HepG2 (cell line): Measurements from ENCODE around the gene ROS1. TPM values are rescaled to one million over a fixed set of nuclear protein-coding genes. Genes with fewer than 3 reads are reported as not detected.

Experiments used
- ATAC-seq: fragments of 200-7000 bp; cut with Tn5 transposase; 3 replicates; pipeline ENCODE4 v1.9.1; 2020; ENCODE audit warnings: mild to moderate bottlenecking, moderate library complexity
- BruUV-seq: library from RNA; stranded (reverse); fragments of 400-500 nt; replicated peaks from 2 replicates; lab custom pipeline; 2021; lab: Mats Ljungman, UMichigan
- CTCF ChIA-PET: fragments of 300-600 bp; formaldehyde crosslinking; extraction: SDS; loops from one replicate; lab custom pipeline; 2021; ENCODE audit warnings: low total read pairs, inconsistent platforms, low intra/inter-chr PET ratio; lab: Yijun Ruan, JAX
- POLR2A ChIA-PET: fragments of 350-600 bp; sonication (Branson Sonifier 250); formaldehyde crosslinking; loops from one replicate; lab custom pipeline; 2020; ENCODE audit warnings: antibody characterized with exemption, inconsistent platforms; lab: Yijun Ruan, JAX
- DNase-seq: peaks from one replicate; pipeline ENCODE4 v3.0.0-alpha.2; 2015; ENCODE audit warnings: low spot score
- FAIRE-seq: peaks from 3 replicates; lab custom pipeline; 2011; peaks lifted over from hg19 to GRCh38; lab: Jason Lieb, UNC
- H2AFZ ChIP-seq: one replicate; pipeline ENCODE4 v1.6.1; 2011; ENCODE audit warnings: low read length, inconsistent platforms
- H3K27ac ChIP-seq: fragments of 300-600 bp; 3 replicates; pipeline ENCODE4 v1.8.0; 2011; ENCODE audit warnings: mixed run types, mild to moderate bottlenecking, mixed read lengths, low read length, inconsistent platforms; ENCODE audit not compliant: insufficient read depth; ENCODE audit errors: extremely low read length
- H3K27me3 ChIP-seq, 2 experiments: fragments of 200-600 bp in 1 of 2; 2 replicates in 1 of 2; 3 replicates in 1 of 2; pipeline versions ENCODE4 v1.6.0 to v1.8.0; 2011; ENCODE audit warnings: low read length in 2 of 2, mild to moderate bottlenecking in 2 of 2, moderate library complexity in 2 of 2, inconsistent platforms in 1 of 2; ENCODE audit not compliant: insufficient read depth in 2 of 2, control insufficient read depth in 1 of 2
- H3K36me3 ChIP-seq, 2 experiments: fragments of 200-600 bp in 1 of 2; replicated peaks in 1 of 2; 2 replicates in 1 of 2; 3 replicates in 1 of 2; pipeline versions ENCODE4 v1.5.1 to v1.8.0; 2011; ENCODE audit warnings: low read length in 2 of 2, inconsistent platforms in 1 of 2; ENCODE audit not compliant: insufficient read depth in 2 of 2, control insufficient read depth in 1 of 2
- H3K4me1 ChIP-seq: 2 replicates; pipeline ENCODE4 v1.5.1; 2012; ENCODE audit warnings: low read length, inconsistent platforms; ENCODE audit not compliant: insufficient read depth
- H3K4me2 ChIP-seq: 2 replicates; pipeline ENCODE4 v1.6.0; 2011; ENCODE audit warnings: low read depth, low read length, inconsistent platforms
- H3K4me3 ChIP-seq, 3 experiments: fragments of 200-600 bp in 1 of 3; sonication (generic), shearing (Covaris generic) in 1 of 3; replicated peaks in 1 of 3; 2 replicates each; pipeline ENCODE4 v1.5.1; 2011 to 2016; ENCODE audit warnings: low read length in 3 of 3, inconsistent platforms in 2 of 3, low read depth in 2 of 3, mild to moderate bottlenecking in 2 of 3, control low read depth in 1 of 3, mixed read lengths in 1 of 3; ENCODE audit not compliant: insufficient read depth in 1 of 3
- H3K79me2 ChIP-seq: one replicate; pipeline ENCODE4 v1.6.1; 2011; ENCODE audit warnings: low read length, inconsistent platforms; ENCODE audit not compliant: insufficient read depth
- H3K9ac ChIP-seq: 2 replicates; pipeline ENCODE4 v1.6.0; 2011; ENCODE audit warnings: mild to moderate bottlenecking, low read depth, low read length, inconsistent platforms; ENCODE audit not compliant: insufficient read depth
- H3K9me3 ChIP-seq: 2 replicates; pipeline ENCODE4 v1.5.1; 2012; ENCODE audit warnings: mild to moderate bottlenecking, low read length
- H4K20me1 ChIP-seq: 2 replicates; pipeline ENCODE4 v1.6.0; 2011; ENCODE audit warnings: inconsistent platforms, mild to moderate bottlenecking, low read length, moderate library complexity; ENCODE audit not compliant: insufficient read depth
- BCL6 ChIP-seq: IDR thresholded peaks from 2 replicates; pipeline ENCODE4 v1.6.1; 2016; ENCODE audit warnings: missing genetic modification reagents, missing compliant biosample characterization
- CBX1 ChIP-seq: IDR thresholded peaks from one replicate; pipeline ENCODE4 v1.6.1; 2016; ENCODE audit warnings: antibody characterized with exemption, low read depth
- FOXA3 ChIP-seq: IDR thresholded peaks from 2 replicates; pipeline ENCODE4 v1.6.1; 2016; ENCODE audit warnings: missing genetic modification reagents, missing compliant biosample characterization
- HBP1 ChIP-seq: IDR thresholded peaks from 2 replicates; pipeline ENCODE4 v1.6.1; 2016; ENCODE audit warnings: low read depth, control low read depth
- JDP2 ChIP-seq: sonication (generic); formaldehyde crosslinking; IDR thresholded peaks from 2 replicates; pipeline ENCODE4 v1.8.1; 2022; ENCODE audit warnings: missing genetic modification reagents, borderline replicate concordance
- KAT8 ChIP-seq: IDR thresholded peaks from 2 replicates; pipeline ENCODE4 v1.6.1; 2016; ENCODE audit warnings: missing genetic modification reagents, missing compliant biosample characterization
- MIER2 ChIP-seq: IDR thresholded peaks from 2 replicates; pipeline ENCODE4 v1.6.1; 2016; ENCODE audit warnings: missing biosample characterization, missing genetic modification reagents
- MYPOP ChIP-seq: sonication (generic); formaldehyde crosslinking; IDR thresholded peaks from 2 replicates; pipeline ENCODE4 v1.8.1; 2023; ENCODE audit warnings: mild to moderate bottlenecking, moderate library complexity, missing genetic modification reagents
- TBL1XR1 ChIP-seq: fragments of 150-350 bp; IDR thresholded peaks from 2 replicates; pipeline ENCODE4 v1.6.1; 2014; ENCODE audit warnings: borderline replicate concordance, low read length; ENCODE audit not compliant: partially characterized antibody
- TEAD2 ChIP-seq: sonication (generic); formaldehyde crosslinking; IDR thresholded peaks from 2 replicates; pipeline ENCODE4 v1.9.0; 2021; ENCODE audit warnings: missing genetic modification reagents
- TP53 ChIP-seq: sonication (generic); formaldehyde crosslinking; conservative IDR thresholded peaks from 2 replicates; pipeline ENCODE4 v1.4.0; 2020; ENCODE audit warnings: missing genetic modification reagents
- TRAFD1 ChIP-seq: sonication (generic); formaldehyde crosslinking; IDR thresholded peaks from 2 replicates; pipeline ENCODE4 v1.5.1; 2020; ENCODE audit warnings: missing genetic modification reagents, mild to moderate bottlenecking, borderline replicate concordance
- TRIM24 ChIP-seq: sonication (generic); formaldehyde crosslinking; IDR thresholded peaks from 2 replicates; pipeline ENCODE4 v1.8.0; 2022; ENCODE audit warnings: mild to moderate bottlenecking, missing genetic modification reagents
- ZBTB49 ChIP-seq: sonication (generic); formaldehyde crosslinking; IDR thresholded peaks from 2 replicates; pipeline ENCODE4 v1.4.0; 2020; ENCODE audit warnings: missing genetic modification reagents, borderline replicate concordance
- ZFP82 ChIP-seq: sonication (generic); formaldehyde crosslinking; IDR thresholded peaks from 2 replicates; pipeline ENCODE4 v1.5.1; 2020; ENCODE audit warnings: mild to moderate bottlenecking, missing genetic modification reagents, borderline replicate concordance
- ZNF205 ChIP-seq: IDR thresholded peaks from 2 replicates; pipeline ENCODE4 v1.6.1; 2018; ENCODE audit warnings: missing biosample characterization, missing genetic modification reagents
- ZNF292 ChIP-seq: sonication (generic); formaldehyde crosslinking; IDR thresholded peaks from 2 replicates; pipeline ENCODE4 v1.8.1; 2022; ENCODE audit warnings: mild to moderate bottlenecking, low read depth, missing genetic modification reagents, borderline replicate concordance
- ZNF772 ChIP-seq: sonication (generic); formaldehyde crosslinking; IDR thresholded peaks from 2 replicates; pipeline ENCODE4 v1.5.0; 2020; ENCODE audit warnings: mild to moderate bottlenecking, missing genetic modification reagents
- WGBS: methylation state at CpG from one replicate; pipeline ENCODE4 v1.1.6; 2017; ENCODE audit warnings: low lambda C conversion rate; 5-methylcytosine and 5-hydroxymethylcytosine counted together
- in situ Hi-C: cut with HindIII; loops from 2 replicates; pipeline ENCODE4 v1.10.0; 2017; ENCODE audit warnings: low pct_unique_long_range_greater_than_20kb; ENCODE audit not compliant: extremely low pct_ligation_motif_present
- intact Hi-C: fragments of 100-400 bp; cut with micrococcal nuclease; formaldehyde crosslinking; loops from one replicate; pipeline ENCODE4 v1.10.0; 2022; ENCODE audit not compliant: unreplicated experiment
- polyA plus RNA-seq, 8 experiments: library from polyadenylated mRNA; depleted of rRNA in 3 of 8; stranded (reverse) in 7 of 8; unstranded in 1 of 8; fragments of >200 nt; fragmentation: Illumina TruSeq in 4 of 8; extraction: Trizol in 4 of 8; gene quantifications; 2 replicates each; pipeline versions ENCODE4 v1.2.1 to v1.2.3, GENCODE V29; 2011 to 2016; ENCODE audit warnings: low read depth in 4 of 8, missing spikeins in 1 of 8, mixed read lengths in 1 of 8; ENCODE audit not compliant: insufficient read depth in 1 of 8
- total RNA-seq, 5 experiments: library from RNA; depleted of rRNA; stranded (reverse); fragments of >200 nt; fragmentation: Illumina TruSeq; extraction: Trizol; gene quantifications; 2 replicates each; pipeline ENCODE4 v1.2.3, GENCODE V29; 2016; ENCODE audit warnings: low read depth in 1 of 5

ROS1 gene
- total and polyA plus RNA-seq, 2 of the 13 experiments (the other 11 are each of a cell fraction or from before 2014, with no cell fraction given) = not detected

- no peak for FAIRE-seq
- Histone ChIP-seq H4K20me1 (no peaks in the 10 kb centered on the region), H3K36me3 (no peaks in the 10 kb centered on the region), H3K79me2 (no peaks in the 10 kb centered on the region), H3K4me2 (no peak overlapping the region), H3K4me3 (no peak overlapping the region), H3K9me3 (no peaks in the 10 kb centered on the region), H3K4me1 (peaks cover 7% of the 10 kb centered on the region; the same call in 1 of the 2 replicates), H3K27ac (no peak overlapping the region), H2AFZ (no peak overlapping the region), H3K9ac (no peak overlapping the region), H3K27me3 (no peaks in the 10 kb centered on the region)
- DNase-seq = no peak
- CTCF ChIA-PET = interaction anchor here (1.9 kb wide), 1 partner anchor 206 kb away, joined by 8 read pairs; no protein-coding TSS in a partner anchor
- BruUV-seq = no TSS peak
- POLR2A ChIA-PET = no interaction called here
- ATAC-seq = no peak; the same call in 2 of the 3 replicates
- intact Hi-C loops (no loop called here), in situ Hi-C loops (no loop called here)
- WGBS = 74% methylated on average over 5 of the region's 5 CpGs
- no peak for TF ChIP-seq FOXA3
- no peak for TF ChIP-seq ZNF292 (CRISPR knock-in tag)
- no peak for TF ChIP-seq MIER2 (CRISPR knock-in tag)
- no peak for TF ChIP-seq TEAD2 (CRISPR knock-in tag)
- TF ChIP-seq TP53 = no peak
- no peak for TF ChIP-seq TRAFD1 (CRISPR knock-in tag)
- no peak for TF ChIP-seq CBX1
- no peak for TF ChIP-seq ZFP82 (CRISPR knock-in tag)
- TF ChIP-seq HBP1 (CRISPR knock-in tag) = no peak
- no peak for TF ChIP-seq JDP2 (CRISPR knock-in tag)
- TF ChIP-seq MYPOP (CRISPR knock-in tag) = no peak
- no peak for TF ChIP-seq ZNF205 (CRISPR knock-in tag)
- TF ChIP-seq BCL6 (CRISPR knock-in tag) = no peak
- no peak for TF ChIP-seq TBL1XR1
- TF ChIP-seq TRIM24 = no peak
- no peak for TF ChIP-seq ZNF772 (CRISPR knock-in tag)
- TF ChIP-seq ZBTB49 (CRISPR knock-in tag) = no peak
- TF ChIP-seq KAT8 (CRISPR knock-in tag) = no peak
Observed at GRCh38 chr6:117399126-117399525, 26.6 kb downstream of the ROS1 start.
